GM21423 (cell line): ENCODE data around the gene CAPN3.

Experiments
- ATAC-seq: cut with Tn5 transposase; IDR thresholded peaks from one replicate; pipeline ENCODE4 v1.9.1; 2021; ENCODE audit warnings: mild to moderate bottlenecking, moderate library complexity; ENCODE audit not compliant: unreplicated experiment

Gene CAPN3

DNA sequence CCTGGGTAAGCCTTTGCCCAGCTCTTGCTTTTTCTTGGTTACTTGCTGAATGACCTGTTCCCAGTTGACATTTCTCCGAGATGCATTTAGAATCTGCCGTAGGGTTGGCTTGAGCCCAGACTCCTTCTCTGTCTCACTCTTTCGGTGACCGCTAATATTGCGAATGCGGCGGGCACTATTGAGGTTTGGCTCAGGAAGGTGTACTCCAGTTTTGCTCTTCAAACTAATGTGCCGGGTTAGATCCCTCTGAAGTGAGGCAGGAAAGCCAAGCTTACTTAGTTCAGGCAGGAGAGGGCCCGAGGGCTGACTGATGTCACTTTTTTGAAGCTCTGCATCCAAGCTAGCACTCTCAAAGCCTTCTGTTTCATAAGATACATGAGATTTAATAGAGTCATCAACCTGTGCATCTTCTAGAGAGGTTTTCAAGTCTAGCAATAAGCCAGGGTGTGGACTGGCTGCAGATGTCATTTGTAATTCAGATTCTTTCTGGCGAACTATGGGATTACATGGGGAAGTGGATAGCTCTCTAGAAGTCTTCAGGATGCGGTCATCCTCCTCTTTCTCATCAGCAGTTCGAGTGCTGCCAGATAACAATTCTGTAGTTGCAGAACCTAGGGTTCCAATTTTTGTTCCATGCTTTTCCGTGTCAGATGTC lies 90.6 kb downstream of the CAPN3 start:
- no peak for ATAC-seq

DNA sequence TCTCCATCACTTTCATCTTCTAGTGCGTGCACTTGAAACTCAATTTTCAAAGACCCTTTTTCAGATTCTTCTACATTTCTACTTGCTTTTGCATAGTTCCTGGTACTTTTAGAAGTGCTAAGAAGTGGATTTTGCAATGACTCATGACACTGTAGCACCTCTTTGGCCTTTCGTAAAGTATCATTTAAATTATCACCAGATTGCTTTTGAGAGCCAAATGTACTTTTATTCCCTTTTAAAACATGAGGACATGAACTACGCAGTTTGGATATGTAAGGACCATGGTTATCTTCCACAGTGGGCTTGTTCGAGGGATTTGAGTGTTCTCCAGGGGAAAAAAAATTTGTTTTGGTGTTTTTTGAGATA lies 91.1 kb downstream of the CAPN3 start:
- ATAC-seq: no peak

DNA sequence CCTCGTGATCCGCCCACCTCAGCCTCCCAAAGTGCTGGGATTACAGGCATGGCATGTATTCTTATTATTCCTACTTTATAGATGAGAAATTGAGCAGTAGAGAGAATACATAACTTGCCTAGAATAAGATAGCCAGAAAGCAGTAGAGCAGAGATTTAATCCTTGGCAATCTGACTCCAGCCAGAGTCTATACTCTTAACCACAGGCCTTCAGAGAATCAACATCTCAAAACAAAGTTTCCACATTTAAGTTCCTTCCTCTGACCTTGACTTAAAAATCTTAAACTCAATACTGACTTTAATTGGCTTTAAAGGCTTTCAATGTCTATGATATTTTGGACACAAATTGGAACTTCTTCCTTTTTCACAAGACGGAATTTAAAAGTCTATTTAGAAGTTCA lies 94.5 kb downstream of the CAPN3 start:
- ATAC-seq: no peak

DNA sequence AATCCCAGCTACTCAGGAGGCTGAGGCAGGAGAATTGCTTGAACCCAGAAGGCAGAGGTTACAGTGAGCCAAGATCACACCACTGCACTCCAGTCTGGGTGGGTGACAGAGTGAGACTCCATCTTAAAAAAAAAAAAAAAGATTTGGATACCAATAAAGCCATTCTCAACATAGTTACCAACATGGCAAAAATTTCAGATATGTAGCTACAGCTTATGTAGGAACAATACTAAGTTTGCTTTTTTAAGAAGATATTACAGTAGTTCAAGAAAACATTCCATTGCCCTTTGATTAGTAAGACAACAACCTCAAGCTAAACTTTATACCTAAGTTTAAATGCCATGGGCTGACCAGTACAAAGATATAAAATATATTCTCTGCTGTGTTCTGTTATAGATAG lies 97.2 kb downstream of the CAPN3 start:
- no peak for ATAC-seq

DNA sequence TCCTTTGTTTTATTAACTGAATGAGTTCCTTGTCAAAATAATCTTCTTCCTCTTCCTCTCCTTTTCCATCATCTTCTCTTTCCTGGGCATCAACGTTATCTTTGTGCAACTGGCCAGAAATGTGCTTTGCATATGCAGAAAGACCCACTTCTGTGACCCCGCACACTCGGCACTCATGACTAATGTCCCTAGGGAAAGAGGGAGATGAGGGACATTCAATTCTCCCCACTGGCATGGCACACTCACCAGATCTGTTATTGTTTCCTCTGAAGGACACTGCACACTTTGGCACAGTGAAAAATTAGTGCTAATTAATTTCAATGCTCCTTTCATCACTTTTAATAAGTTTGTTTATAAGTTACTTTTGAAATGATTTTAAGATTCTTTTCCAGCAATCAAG lies 97.7 kb downstream of the CAPN3 start:
- no peak for ATAC-seq

DNA sequence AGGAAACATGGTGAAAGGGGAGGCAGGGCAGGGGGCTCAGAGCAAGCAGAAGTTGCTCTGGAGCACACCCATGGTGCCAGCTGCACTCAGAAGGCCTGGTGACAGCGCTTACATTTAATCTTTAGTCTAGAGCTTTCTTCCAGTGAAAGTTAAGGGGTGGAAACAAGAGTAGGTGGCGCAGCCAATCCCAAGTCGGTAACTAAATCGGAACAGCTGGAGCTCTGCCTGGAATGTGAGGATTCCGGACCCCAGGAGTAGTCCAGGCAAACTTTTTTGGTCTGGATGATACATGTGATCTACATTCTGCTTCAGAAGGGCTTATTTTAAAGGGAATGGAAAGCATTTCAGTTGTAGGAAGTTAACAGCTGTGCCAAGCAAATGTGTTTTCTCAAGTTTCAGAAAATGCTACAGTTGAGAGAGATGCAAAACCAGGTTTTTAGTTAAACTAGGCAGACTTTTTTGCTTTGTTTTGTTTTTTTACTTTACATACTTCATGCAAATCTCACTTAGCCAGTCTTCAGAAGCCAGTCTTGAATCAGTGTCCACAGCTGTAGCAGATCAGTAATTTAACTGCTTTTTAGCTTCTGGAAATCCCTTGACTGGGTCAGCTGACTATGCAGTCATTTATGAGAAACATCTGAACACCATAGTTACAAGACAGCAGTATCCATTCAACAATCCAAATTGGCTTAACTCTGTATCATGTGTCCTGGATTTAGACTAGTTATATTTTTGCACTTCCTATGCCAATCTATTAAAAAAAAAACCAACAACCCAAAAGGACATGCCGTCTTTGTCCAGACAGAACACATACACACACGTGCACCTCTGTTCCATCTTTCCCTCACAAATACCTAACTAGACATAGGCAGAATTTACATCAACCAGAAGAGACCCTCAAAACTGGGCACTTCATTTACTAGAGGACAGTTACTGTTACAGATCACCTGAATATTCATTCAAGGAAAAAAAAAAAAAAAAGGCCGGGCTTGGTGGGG lies 98.4 kb downstream of the CAPN3 start:
- peak; percentile 84 for ATAC-seq

DNA sequence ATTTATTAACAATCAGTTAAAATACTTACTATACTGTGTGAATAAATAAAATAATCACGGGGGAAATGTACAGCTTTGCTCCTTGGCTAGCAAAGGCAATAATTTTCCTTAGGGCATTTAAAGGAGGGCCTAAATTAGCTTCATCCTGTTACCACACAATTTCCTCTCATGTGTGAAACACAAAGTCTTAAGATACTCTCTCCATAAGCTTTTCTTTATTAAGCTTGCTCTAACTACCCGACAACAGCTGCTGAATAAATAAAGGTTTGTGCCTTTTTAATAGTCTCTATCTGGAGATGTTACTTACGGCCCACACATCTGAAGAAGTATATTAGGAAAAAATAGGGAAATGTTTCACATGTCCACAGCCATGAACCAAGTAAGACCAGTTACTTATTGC lies 102.0 kb downstream of the CAPN3 start:
- ATAC-seq: no peak
